Right lobe of liver (tissue), 4 donors: ENCODE data around the gene TNIK.

ENCODE experiments used
- CTCF ChIP-seq, 4 donors: fragments of 200-600 bp in 3 of 4; fragments of 450-650 bp in 1 of 4; IDR thresholded peaks; one replicate each; pipeline versions ENCODE4 v1.5.1 to v1.8.0; 2016 to 2022; ENCODE audit warnings: antibody characterized with exemption in 4 of 4, mild to moderate bottlenecking in 2 of 4
- POLR2A ChIP-seq: fragments of 450-650 bp; IDR thresholded peaks from one replicate; pipeline ENCODE4 v1.6.1; 2017; ENCODE audit warnings: antibody characterized with exemption, mild to moderate bottlenecking
- donor health status: DM: no; HTN: no; CAD: no.
- donor health status: DM: no; HTN: no; CAD: no.
- donor health status: DM: no; HTN: yes; CAD: no.

GRCh38 chr3:171023566-171023965 lies 436.6 kb downstream of the TNIK start:
- TF ChIP-seq CTCF (IDR thresholded peaks at IDR 0.05) (no peak), POLR2A (no peak)
